ENCODE results near the gene CYSRT1. TPM values are rescaled to one million over a fixed set of nuclear protein-coding genes. Genes with fewer than 3 reads are reported as not detected.
"Not testable (repeated sequence)": the region's sequence is repeated elsewhere in the genome, so short reads cannot be mapped to it uniquely, and the experiment has no call there.

CYSRT1 gene
- total and polyA plus RNA-seq, 5 donors: 0.17 to 0.32 TPM; not detected in 3

GRCh38 chr9:137243266-137243625 is 18.3 kb downstream of the CYSRT1 start:
- not testable (repeated sequence) for H3K4me1 ChIP-seq (ENCODE audit: control insufficient read depth, insufficient read depth, low read length); H3K4me3 ChIP-seq (ENCODE audit: low read length); DNase-seq; H3K27me3 ChIP-seq (ENCODE audit: control insufficient read depth, insufficient read depth); H3K27ac ChIP-seq (ENCODE audit: low read length); H3K9me3 ChIP-seq (ENCODE audit: control insufficient read depth, low read length); ATAC-seq
- WGBS: 92% methylated on average over 18 of the region's 18 CpGs
- intact Hi-C loops (cut with DNase I): loop anchor here in 1 of 4 donors (10.0 kb wide), 1 partner anchor 1198 kb away; no protein-coding TSS in a partner anchor

DNA sequence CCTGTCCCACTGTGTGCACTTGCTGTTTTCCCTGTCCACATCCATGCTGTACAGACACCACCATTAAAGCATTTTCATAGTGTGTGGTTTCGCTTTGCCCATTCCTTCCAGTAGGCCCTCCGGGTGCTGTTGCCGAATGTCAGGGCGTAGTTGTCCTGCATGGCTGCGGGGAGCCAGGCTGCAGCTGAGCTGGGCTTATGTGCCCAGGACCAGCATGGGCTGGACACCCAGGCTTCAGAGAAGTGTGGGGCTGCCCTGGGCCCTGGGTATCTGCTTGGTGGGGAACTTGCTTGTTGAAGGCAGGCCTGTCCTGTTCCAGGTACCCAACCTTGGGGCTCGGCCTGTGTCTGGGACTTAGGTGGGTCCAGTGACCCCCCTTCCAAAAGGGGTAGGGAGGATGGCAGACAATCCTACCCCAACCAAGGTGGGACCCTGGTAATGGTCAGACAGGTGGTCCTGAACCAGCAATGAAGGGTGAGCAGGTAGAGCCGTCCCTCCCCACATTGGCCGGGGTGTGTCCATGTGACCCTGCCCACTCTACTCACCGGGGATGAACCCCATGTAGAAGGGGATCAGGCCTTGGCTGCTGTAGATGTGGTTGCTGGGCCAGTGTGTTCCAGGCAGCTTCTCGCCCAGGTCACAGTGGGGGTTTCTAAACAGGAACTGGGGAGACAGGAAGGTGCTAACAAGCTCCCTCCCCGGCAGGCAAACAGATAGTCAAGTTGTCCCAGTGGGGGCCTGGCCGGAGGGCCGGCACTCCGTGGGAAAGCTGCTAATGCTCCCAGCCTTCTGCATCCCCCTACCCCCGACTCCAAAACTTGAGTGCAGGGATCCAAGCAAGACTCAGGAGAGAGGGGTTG is 18.9 kb downstream of the CYSRT1 start:
- Histone ChIP-seq H3K4me1 (ENCODE audit: control insufficient read depth, insufficient read depth, low read length) (peaks cover 3% of the 10 kb centered on the region), H3K27me3 (ENCODE audit: control insufficient read depth, insufficient read depth) (no peaks in the 10 kb centered on the region), H3K9me3 (ENCODE audit: control insufficient read depth, low read length) (no peaks in the 10 kb centered on the region), H3K27ac (ENCODE audit: low read length) (no peak overlapping the region), H3K4me3 (ENCODE audit: low read length) (no peak overlapping the region)
- 62% methylated on average over 15 of the region's 15 CpGs for WGBS
- DNase-seq: peak in 1 of 3 donors; percentile 18
- intact Hi-C loops (cut with DNase I): loop anchor here in 1 of 4 donors (10.0 kb wide), 1 partner anchor 1199 kb away; no protein-coding TSS in a partner anchor
- no peak for ATAC-seq

GRCh38 chr9:137244486-137245449 is 19.8 kb downstream of the CYSRT1 start:
- DNase-seq: no peak
- Histone ChIP-seq H3K4me1 (ENCODE audit: control insufficient read depth, insufficient read depth, low read length) (peaks cover 3% of the 10 kb centered on the region), H3K4me3 (ENCODE audit: low read length) (no peak overlapping the region), H3K27me3 (ENCODE audit: control insufficient read depth, insufficient read depth) (no peaks in the 10 kb centered on the region), H3K27ac (ENCODE audit: low read length) (no peak overlapping the region), H3K9me3 (ENCODE audit: control insufficient read depth, low read length) (no peaks in the 10 kb centered on the region)
- WGBS: 64% methylated on average over 36 of the region's 36 CpGs
- ATAC-seq: no peak
- intact Hi-C loops (cut with DNase I): loop anchor here in 1 of 4 donors (10.0 kb wide), 1 partner anchor 1200 kb away; no protein-coding TSS in a partner anchor

DNA sequence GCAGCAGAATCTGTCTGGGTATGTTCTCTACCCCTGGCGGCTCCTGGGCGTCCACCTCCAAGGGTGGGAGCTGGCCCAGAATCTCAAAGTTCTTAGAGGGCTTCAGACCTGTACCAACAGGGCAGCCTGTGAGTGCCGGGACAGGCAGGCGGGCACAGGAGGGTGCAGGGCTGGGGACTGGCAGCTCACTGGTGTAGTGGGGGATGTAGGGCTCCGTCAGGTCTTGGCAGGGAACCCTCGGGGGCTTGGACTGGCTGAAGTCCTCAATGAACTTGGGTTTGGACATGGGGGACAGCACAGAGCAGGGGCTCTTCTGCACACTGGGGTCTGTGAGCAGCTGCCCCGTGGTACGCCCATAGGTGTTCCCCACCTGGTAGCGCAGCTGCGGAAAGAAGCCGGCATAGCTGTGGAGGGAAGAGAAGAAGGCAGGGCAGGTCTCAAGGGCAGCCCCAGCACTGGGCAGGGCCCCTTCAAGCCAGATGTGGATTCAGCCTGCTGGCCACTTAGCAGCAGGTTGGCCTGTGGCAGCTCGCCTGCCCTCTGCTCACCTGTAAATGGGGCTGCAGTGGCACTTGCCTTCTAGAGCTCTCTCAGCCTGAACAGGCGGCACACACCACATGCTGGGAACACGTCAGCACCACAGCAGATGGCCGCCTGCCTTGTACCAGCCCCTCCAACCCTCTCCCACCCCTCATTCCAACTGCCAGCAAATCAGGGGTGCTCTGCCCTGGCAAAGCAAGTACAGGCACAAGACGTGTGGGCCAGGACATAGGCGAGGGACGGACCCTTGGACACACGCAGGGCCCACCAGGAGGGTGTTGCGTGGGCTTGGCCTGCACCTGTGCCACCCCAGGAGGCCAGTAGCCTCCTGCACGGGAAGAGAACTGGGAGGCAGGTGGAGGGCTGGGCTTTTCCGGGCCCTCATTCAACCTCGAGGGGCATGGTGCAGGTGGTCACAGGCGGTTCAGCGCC is 20.8 kb downstream of the CYSRT1 start:
- Histone ChIP-seq H3K27ac (ENCODE audit: low read length) (no peak overlapping the region), H3K27me3 (ENCODE audit: control insufficient read depth, insufficient read depth) (no peaks in the 10 kb centered on the region), H3K4me1 (ENCODE audit: control insufficient read depth, insufficient read depth, low read length) (peaks cover 7% of the 10 kb centered on the region), H3K9me3 (ENCODE audit: control insufficient read depth, low read length) (no peaks in the 10 kb centered on the region), H3K4me3 (ENCODE audit: low read length) (no peak overlapping the region)
- DNase-seq (no peak), ATAC-seq (no peak)
- intact Hi-C loops (cut with DNase I): loop anchor here in 1 of 4 donors (10.0 kb wide), 1 partner anchor 1201 kb away; no protein-coding TSS in a partner anchor
- 91% methylated on average over 25 of the region's 25 CpGs for WGBS

GRCh38 chr9:137247135-137247915 is 22.4 kb downstream of the CYSRT1 start:
- Histone ChIP-seq H3K4me1 (ENCODE audit: control insufficient read depth, insufficient read depth, low read length) (peaks cover 5% of the 10 kb centered on the region), H3K9me3 (ENCODE audit: control insufficient read depth, low read length) (no peaks in the 10 kb centered on the region), H3K4me3 (ENCODE audit: low read length) (no peak overlapping the region), H3K27ac (ENCODE audit: low read length) (peak overlapping the region; percentile 22), H3K27me3 (ENCODE audit: control insufficient read depth, insufficient read depth) (no peaks in the 10 kb centered on the region)
- ATAC-seq (no peak), DNase-seq (no peak)
- intact Hi-C loops (cut with DNase I): loop anchor here in 1 of 4 donors (10.0 kb wide), 1 partner anchor 1203 kb away; no protein-coding TSS in a partner anchor
- 73% methylated on average over 20 of the region's 20 CpGs for WGBS

DNA sequence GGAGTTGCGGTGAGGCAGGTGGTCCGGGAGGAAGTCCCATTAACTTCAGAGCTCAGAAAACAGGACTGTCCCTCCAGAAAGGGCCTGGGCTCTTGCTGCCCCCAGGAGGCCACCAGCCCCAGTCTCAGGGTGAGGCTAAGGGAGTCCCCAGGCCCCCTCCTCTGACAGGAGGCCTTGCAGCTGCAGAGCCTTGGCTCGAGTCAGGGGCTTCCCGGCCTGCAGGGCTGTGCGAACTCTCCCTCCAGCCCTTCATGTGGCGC is 22.9 kb downstream of the CYSRT1 start:
- ATAC-seq (no peak), DNase-seq (no peak)
- Histone ChIP-seq H3K9me3 (ENCODE audit: control insufficient read depth, low read length) (no peaks in the 10 kb centered on the region), H3K4me1 (ENCODE audit: control insufficient read depth, insufficient read depth, low read length) (peaks cover 4% of the 10 kb centered on the region), H3K27me3 (ENCODE audit: control insufficient read depth, insufficient read depth) (no peaks in the 10 kb centered on the region), H3K27ac (ENCODE audit: low read length) (no peak overlapping the region), H3K4me3 (ENCODE audit: low read length) (no peak overlapping the region)
- intact Hi-C loops (cut with DNase I): loop anchor here in 1 of 4 donors (10.0 kb wide), 1 partner anchor 1203 kb away; no protein-coding TSS in a partner anchor
- WGBS: 81% methylated on average over 6 of the region's 6 CpGs

- no peak for DNase-seq
Observed at GRCh38 chr9:137250329-137251193, 25.6 kb downstream of the CYSRT1 start.

GRCh38 chr9:137251194-137251461 is 26.2 kb downstream of the CYSRT1 start, which contains the start of gene STPG3:
TSS of gene STPG3 (plus strand) at chr9:137251286. CDS start at chr9:137251287, 1 bp downstream.
- no peak for ATAC-seq
- no peaks in the 10 kb centered on the region for H3K9me3 ChIP-seq (ENCODE audit: control insufficient read depth, low read length)
- WGBS: 67% methylated on average over 4 of the region's 4 CpGs
- peaks cover 7% of the 10 kb centered on the region for H3K4me1 ChIP-seq (ENCODE audit: control insufficient read depth, insufficient read depth, low read length)
- DNase-seq: no peak
- H3K27me3 ChIP-seq (ENCODE audit: control insufficient read depth, insufficient read depth): no peaks in the 10 kb centered on the region
- peak within 1 kb of the TSS; percentile 30 for H3K27ac ChIP-seq (ENCODE audit: low read length)
- intact Hi-C loops (cut with DNase I): no loop called here
- no peak within 1 kb of the TSS for H3K4me3 ChIP-seq (ENCODE audit: low read length)

More at GRCh38 chr9:137250329-137251193, 25.6 kb downstream of the CYSRT1 start:
- intact Hi-C loops (cut with DNase I): no loop called here
- Histone ChIP-seq H3K27ac (ENCODE audit: low read length) (peak overlapping the region; percentile 30), H3K4me3 (ENCODE audit: low read length) (no peak overlapping the region), H3K9me3 (ENCODE audit: control insufficient read depth, low read length) (no peaks in the 10 kb centered on the region), H3K4me1 (ENCODE audit: control insufficient read depth, insufficient read depth, low read length) (peaks cover 7% of the 10 kb centered on the region), H3K27me3 (ENCODE audit: control insufficient read depth, insufficient read depth) (no peaks in the 10 kb centered on the region)
- 46% methylated on average over 18 of the region's 18 CpGs for WGBS
- peak in 1 of 2 donors; percentile 1 for ATAC-seq

All from right cardiac atrium (tissue), 5 donors.